Uterus (tissue), 4 donors: ENCODE results near the gene PHAF1. TPM values are rescaled to one million over a fixed set of nuclear protein-coding genes. Genes with fewer than 3 reads are reported as not detected.

Experiments used
- DNase-seq, 2 donors: peaks; one replicate each; pipeline ENCODE4 v3.0.0-alpha.2; 2019 to 2020
- H3K27ac ChIP-seq, 2 donors: fragments of 200-600 bp; sonication (generic); 1 replicate in 1 of 2; 2 replicates in 1 of 2; pipeline ENCODE4 v1.5.1; 2016 to 2018
- H3K27me3 ChIP-seq, 2 donors: fragments of 200-600 bp; sonication (generic); one replicate each; pipeline ENCODE4 v1.5.1; 2018 to 2019; ENCODE audit warnings: control low read depth in 1 of 2
- H3K36me3 ChIP-seq, 2 donors: fragments of 200-600 bp; sonication (generic); one replicate each; pipeline ENCODE4 v1.5.1; 2019; ENCODE audit warnings: control low read depth in 1 of 2
- H3K4me1 ChIP-seq, 2 donors: fragments of 200-600 bp; sonication (generic); one replicate each; pipeline ENCODE4 v1.5.1; 2018 to 2019; ENCODE audit warnings: control low read depth in 1 of 2
- H3K4me3 ChIP-seq, 2 donors: fragments of 200-600 bp; sonication (generic); 1 replicate in 1 of 2; 2 replicates in 1 of 2; pipeline ENCODE4 v1.5.1; 2018 to 2019; ENCODE audit warnings: mild to moderate bottlenecking in 1 of 2
- H3K9me3 ChIP-seq, 2 donors: fragments of 200-600 bp; sonication (generic); one replicate each; pipeline ENCODE4 v1.5.1; 2019; ENCODE audit warnings: control low read depth in 1 of 2
- CTCF ChIP-seq, 4 experiments: fragments of 200-600 bp in 2 of 4; fragments of 450-650 bp in 2 of 4; sonication (generic) in 2 of 4; IDR thresholded peaks; one replicate each; pipeline ENCODE4 v1.5.1; 2016 to 2019; ENCODE audit warnings: antibody characterized with exemption in 4 of 4, mild to moderate bottlenecking in 2 of 4, moderate library complexity in 1 of 4
- POLR2A ChIP-seq, 2 donors: fragments of 450-650 bp; IDR thresholded peaks; one replicate each; pipeline ENCODE4 v1.6.1; 2016; ENCODE audit warnings: antibody characterized with exemption in 2 of 2, mild to moderate bottlenecking in 1 of 2, moderate library complexity in 1 of 2
- intact Hi-C: fragments of 100-400 bp; cut with DNase I; formaldehyde crosslinking; loops from one replicate; pipeline ENCODE4 v1.15.1; 2023; ENCODE audit warnings: low total_unique reads
- total RNA-seq, 4 donors: library from RNA; depleted of rRNA in 3 of 4; stranded (reverse); fragments of >200 nt in 3 of 4; gene quantifications; one replicate each; pipeline versions ENCODE4 v1.1.0 to v1.2.4, GENCODE V29; 2014 to 2023
- donor health status: DM: yes; HTN: yes; CAD: no.

PHAF1 gene
- total RNA-seq, 4 donors from 2014 or later: 12.3 to 27.1 (median 21.1) TPM

GRCh38 chr16:67179421-67180080, 69.8 kb downstream of the PHAF1 start:
- TF ChIP-seq POLR2A (IDR thresholded peaks at IDR 0.05) (no peak), CTCF (IDR thresholded peaks at IDR 0.05) (no peak)
- Histone ChIP-seq H3K36me3 (no peaks in the 10 kb centered on the region), H3K4me3 (no peak overlapping the region), H3K27me3 (no peaks in the 10 kb centered on the region), H3K27ac (no peak overlapping the region), H3K9me3 (no peaks in the 10 kb centered on the region), H3K4me1 (peaks cover 0 to 4% of the 10 kb centered on the region in 2 donors)
- intact Hi-C loops: no loop called here
- DNase-seq: no peak

- TF ChIP-seq POLR2A (IDR thresholded peaks at IDR 0.05) (no peak), CTCF (IDR thresholded peaks at IDR 0.05) (no peak)
- Histone ChIP-seq H3K4me1 (peaks cover 0 to 9% of the 10 kb centered on the region in 2 donors), H3K36me3 (no peaks in the 10 kb centered on the region), H3K9me3 (no peaks in the 10 kb centered on the region), H3K27me3 (no peaks in the 10 kb centered on the region), H3K27ac (peak overlapping the region in 1 of 2 donors; percentile 18), H3K4me3 (no peak overlapping the region)
- intact Hi-C loops: no loop called here
- no peak for DNase-seq
Observed at GRCh38 chr16:67180166-67180565, 70.4 kb downstream of the PHAF1 start.

- H3K4me1 ChIP-seq: peaks cover 0 to 9% of the 10 kb centered on the region in 2 donors
- H3K27ac ChIP-seq: peak overlapping the region; percentile 63 to 98
- H3K9me3 ChIP-seq: no peaks in the 10 kb centered on the region
- no peak overlapping the region for H3K4me3 ChIP-seq
- no peaks in the 10 kb centered on the region for H3K27me3 ChIP-seq
- H3K36me3 ChIP-seq: no peaks in the 10 kb centered on the region
- DNase-seq: peak; percentile 75 to 76
- no peak for TF ChIP-seq CTCF (IDR thresholded peaks at IDR 0.05)
- no peak for TF ChIP-seq POLR2A (IDR thresholded peaks at IDR 0.05)
- intact Hi-C loops: no loop called here
Observed at GRCh38 chr16:67181346-67181745, 71.6 kb downstream of the PHAF1 start.

- intact Hi-C loops: no loop called here
- H3K4me1 ChIP-seq: peaks cover 0 to 9% of the 10 kb centered on the region in 2 donors
- no peak overlapping the region for H3K4me3 ChIP-seq
- H3K9me3 ChIP-seq: no peaks in the 10 kb centered on the region
- peak overlapping the region; percentile 63 to 98 for H3K27ac ChIP-seq
- DNase-seq: no peak
- H3K27me3 ChIP-seq: no peaks in the 10 kb centered on the region
- H3K36me3 ChIP-seq: no peaks in the 10 kb centered on the region
- no peak for TF ChIP-seq POLR2A (IDR thresholded peaks at IDR 0.05)
- no peak for TF ChIP-seq CTCF (IDR thresholded peaks at IDR 0.05)
Observed at GRCh38 chr16:67182288-67182687, 72.5 kb downstream of the PHAF1 start.

GRCh38 chr16:67183284-67183626, 73.5 kb downstream of the PHAF1 start:
- H3K27me3 ChIP-seq: no peaks in the 10 kb centered on the region
- H3K27ac ChIP-seq: peak overlapping the region; percentile 97 to 98
- peak overlapping the region; percentile 80 to 84 for H3K4me3 ChIP-seq
- no peaks in the 10 kb centered on the region for H3K9me3 ChIP-seq
- TF ChIP-seq POLR2A (IDR thresholded peaks at IDR 0.05): no peak
- no peak for TF ChIP-seq CTCF (IDR thresholded peaks at IDR 0.05)
- peaks cover 0 to 9% of the 10 kb centered on the region in 2 donors for H3K4me1 ChIP-seq
- intact Hi-C loops: no loop called here
- DNase-seq: no peak
- no peaks in the 10 kb centered on the region for H3K36me3 ChIP-seq
